GM21529 (cell line): ENCODE measurements around the gene F2RL3.

ENCODE experiments used
- ATAC-seq: cut with Tn5 transposase; IDR thresholded peaks from one replicate; pipeline ENCODE4 v1.9.1; 2021; ENCODE audit not compliant: unreplicated experiment

The F2RL3 gene

DNA sequence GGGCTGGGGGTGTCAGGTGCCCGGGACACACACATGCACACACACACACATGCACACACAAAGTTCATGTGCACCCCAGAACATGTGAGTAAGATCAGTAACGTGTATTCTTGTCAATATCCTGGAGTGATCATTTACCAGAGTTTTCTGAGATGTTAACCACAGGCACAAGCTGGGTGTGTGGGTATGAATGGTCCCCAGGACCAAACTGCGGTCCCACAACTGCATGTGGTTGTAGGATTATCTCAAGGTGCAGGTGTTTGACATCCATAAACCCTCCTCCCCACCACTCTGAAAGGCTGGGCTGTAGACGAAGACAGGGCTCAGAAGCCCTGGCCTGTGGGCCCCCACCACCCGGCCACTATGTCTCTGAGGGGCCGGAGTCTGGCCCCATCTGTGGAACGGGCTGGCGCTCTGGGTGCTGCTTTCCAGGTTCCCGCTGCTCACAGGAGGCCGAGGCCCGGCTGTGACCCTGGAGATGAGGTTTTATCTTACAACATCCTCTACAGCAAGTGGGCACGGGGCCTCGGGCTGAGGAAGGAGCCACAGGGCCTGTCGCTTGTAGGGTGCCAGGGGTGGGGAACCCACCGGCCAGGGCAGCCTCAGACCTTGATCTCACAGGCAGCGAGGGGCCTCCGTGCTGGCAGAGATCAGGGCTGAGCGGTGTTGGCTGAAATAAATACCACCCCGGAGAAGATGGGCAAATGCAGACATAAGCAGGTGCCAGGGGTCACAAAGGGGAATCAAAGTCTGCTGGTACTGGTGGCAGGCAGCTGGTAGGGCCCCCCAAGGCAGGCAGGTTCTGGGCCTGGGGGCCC is 4.3 kb downstream of the F2RL3 start:
- ATAC-seq: no peak

DNA sequence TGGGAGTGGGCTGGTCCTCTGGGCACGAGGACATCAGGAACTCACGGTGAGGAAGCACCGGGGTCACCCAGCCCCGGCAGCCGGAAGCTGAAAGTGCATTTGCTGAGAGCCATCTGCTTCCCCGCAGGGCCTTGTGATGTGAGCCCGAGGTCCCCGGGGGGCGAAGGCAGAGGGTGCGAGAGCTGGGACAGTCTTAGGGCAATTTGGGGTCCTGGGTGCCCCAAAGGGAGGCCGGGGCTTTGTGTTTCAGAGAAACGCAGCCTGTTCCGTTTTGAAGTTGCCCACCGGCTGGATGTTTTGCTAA is 4.8 kb downstream of the F2RL3 start:
- ATAC-seq: no peak

DNA sequence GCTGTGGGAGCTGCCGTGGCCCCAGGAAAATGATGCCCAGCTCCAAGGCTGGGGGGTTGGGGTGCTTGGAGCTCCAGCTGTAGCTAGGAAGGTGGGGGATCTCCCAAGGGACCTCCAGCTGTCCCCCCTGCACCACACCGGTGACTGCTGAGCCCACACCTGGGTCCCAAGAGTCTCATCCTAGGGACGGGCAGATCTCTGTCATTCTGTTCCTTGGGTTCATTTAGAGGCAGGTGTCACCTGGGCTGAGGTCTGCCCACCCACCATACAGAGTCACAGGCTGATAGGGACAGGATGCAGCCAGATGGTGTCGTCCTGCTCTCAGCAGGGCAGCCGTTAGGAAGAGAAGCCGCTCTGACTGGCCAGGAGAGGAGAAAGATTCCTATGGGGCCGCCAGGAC is 5.3 kb downstream of the F2RL3 start:
- no peak for ATAC-seq

DNA sequence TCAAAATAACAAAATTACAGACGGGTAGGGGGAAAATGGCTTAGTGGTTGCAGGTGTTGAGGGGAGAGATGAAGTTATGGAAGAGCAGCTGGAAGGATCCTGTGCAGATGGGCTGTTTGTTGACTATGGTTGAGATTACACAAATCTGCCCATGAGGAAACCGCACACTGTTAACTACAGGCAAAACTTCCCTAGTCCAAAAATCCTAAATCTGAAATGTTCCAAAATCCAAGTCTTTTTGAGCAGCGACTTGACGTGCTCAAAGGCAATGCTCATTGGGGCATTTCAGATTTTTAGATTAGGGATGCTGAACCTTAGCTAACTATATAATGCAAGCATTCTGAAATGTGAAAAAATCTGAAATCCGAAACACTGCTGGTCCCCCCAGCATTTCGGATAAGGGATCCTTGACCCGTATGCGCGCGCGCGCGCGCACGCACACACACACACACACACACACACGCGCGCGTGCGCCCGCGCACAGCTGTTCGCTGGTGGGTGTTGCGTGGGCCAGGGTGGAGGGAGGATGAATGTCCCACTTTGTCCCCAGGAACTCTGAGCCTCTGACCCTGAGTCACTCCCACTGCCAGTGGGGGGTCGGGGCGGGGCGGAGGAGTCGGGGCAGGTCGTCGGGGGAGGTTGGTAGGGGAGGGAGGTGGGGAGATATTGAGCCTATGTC is 6.8 kb downstream of the F2RL3 start:
- no peak for ATAC-seq

DNA sequence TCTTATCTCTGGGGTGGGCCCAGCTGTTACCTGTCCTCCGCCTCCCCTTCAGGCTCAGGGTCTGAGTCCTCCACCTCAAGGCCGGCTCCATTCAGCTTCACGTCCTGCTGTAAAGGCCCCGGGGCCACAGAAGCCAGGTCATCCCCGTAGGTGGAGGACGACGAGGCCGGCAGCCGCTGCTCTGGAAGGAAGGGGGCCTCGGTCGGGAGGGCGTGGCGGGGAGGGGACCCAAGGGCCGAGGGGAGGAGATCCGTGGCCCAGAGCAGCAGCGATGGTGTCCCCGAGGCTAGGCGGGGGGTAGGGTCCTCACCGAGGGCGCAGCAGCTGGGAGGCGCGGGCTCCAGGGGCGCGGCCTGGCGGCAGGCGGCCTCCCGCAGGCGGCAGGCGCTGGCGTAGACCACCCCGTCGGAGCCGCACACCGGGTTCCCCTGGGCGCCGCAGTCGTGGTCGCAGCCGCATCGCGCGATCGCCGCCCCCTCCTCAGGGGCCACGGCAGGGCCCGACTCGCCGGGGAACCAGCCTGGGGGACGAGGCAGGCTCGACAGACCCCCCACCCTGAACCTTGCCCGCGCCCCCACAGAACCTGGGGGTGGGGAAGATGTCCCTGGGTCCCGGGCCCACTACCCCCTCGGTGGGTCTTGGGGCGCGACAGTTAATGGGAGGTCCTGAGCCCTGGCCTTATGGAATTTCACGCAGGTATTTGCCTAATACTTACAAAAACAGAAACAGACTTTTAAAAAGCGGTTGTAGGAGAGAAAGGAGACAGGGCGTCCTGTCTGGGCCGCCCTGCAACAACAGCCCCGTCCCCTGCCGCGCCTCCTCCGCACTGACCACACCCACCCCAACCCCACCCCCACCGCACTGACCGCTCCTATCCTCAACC is 7.6 kb downstream of the F2RL3 start:
- ATAC-seq: peak; percentile 28

DNA sequence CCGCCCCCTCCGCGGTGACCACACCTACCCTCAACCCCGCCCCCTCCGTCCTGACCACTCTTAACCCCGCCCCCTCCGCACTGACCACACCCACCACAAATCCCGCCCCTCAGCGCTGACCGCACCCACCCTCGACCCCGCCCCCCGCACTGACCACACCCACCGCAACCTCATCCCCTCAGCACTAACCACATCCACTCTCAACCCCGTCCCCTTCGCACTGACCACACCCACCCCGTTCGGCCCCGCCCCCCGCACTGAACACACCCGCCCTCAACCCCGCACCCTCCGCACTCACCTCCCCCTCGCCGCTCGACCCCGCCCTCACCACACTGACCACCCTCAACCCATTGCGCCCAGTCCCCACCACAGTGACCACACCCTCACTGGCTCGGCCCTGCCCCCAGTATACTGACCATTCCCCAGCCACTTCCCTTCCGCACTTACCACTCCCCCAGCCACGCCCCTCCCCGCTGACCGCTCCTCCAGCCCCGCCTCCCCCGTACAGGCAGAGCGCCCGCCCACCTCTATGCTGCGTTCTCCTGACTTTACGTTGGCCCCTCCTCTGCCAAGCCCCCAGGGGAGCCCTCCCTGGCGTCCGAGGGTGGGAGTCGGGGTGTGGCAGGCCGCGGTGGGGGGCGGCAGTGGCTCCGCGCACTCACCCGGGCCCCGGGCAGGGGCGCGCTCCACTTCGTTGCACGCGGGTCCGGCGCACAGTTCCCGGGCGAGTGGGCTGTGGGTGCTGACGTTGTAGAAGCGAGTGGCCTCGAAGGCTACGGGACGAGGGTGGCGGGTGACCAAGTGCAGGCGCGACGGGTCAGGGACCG is 8.4 kb downstream of the F2RL3 start:
- peak; percentile 38 for ATAC-seq

DNA sequence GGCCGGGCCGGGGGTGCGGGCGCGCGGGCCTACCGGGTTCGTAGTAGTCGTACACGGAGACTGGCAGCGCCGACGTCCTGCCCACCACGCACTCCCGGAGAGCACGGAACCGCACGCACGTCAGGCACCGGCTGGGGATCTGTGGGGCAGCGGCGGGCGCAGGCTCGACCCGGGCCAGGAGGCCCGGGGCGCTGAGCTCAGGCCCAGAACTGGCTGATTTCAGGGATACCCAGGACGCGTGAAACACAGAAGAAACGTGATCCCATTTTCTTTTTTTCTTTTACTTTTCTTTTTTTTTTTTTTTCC is 9.0 kb downstream of the F2RL3 start:
- ATAC-seq: no peak

DNA sequence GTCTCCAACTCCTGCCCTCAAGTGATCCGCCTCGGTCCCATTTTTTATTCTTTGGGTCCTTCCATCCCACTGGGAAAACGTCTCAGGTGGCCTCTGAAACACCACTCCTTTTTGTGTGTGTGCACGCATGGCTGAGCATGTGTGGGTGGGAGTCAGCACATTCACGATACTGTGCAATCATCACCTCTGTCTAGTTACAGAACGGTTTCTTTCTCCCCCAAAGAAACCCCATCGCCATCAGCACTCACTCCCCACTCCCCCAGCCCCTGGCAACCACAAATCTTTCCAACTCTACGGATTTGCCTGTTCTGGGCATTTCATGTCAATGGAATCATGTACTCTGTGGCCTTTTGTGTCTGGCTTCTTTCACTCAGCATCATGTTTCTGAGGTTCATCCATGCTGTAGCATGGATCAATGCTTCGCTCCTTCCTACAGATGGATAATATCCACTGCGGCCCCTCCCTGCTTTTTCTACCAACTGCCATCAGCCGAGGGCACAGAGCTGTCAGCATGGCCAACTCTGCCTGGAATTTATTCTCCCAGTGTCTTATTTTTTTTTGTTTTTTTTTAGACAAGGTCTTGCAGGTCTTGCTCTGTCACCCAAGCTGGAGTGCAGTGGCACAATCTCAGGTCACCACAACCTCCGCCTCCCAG is 9.7 kb downstream of the F2RL3 start:
- no peak for ATAC-seq

DNA sequence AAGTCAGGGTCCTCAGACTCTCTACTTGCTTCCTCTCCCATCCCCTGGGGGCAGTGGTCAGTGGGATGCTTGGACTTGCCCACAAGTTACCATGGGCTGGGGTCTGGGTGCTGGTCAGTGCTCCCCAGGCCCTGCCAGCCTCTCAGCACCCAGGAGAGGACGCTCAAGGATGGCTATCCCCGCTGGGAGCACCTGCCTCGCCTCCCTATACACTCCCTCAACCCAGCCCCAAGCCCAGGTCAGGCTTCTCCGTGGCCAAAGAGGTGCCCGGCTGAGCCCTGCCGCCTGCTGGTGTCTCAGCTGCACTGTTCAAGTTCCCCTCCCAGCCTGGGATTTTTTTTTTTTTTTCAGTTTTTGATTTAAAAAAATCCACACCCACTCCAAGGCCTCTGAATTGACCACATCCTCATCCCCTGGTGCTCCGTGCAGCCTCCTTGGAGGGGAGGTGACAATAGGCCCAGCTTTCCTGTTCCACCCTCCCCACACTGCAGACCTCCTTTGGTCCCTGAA is 10.8 kb downstream of the F2RL3 start:
- no peak for ATAC-seq

DNA sequence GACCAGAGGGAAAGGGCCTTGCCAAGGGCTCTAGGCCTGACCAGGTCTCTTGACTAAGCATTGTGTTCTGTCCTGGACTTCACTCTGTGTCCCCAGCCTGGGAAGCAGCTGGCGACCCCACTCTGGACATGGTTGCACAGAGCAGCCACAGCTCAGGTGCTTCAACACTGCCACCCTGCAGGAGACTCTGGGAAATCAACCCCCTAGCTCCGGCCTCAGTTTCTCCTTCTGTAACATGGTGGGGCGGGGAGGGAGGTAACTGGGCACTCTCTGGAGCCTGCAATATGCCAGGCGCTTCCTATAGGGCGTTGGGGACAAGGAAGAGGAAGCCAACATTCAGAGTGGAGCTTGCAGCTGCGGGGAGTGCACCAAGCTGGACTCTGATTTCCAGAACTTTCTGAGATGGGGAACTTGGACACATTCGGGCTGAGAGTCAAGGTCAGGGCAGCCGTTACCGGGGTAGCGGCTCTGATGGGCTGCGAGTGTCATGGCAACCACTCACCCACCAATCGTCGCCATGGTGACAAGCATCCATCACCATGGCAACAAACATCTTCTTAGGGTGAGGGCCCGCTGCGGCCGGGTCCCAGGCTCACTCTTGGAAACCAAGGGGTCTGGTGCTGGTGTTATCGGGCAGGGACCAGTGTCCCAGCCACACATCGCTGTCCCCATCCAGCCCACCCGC is 12.8 kb downstream of the F2RL3 start:
- ATAC-seq: no peak

DNA sequence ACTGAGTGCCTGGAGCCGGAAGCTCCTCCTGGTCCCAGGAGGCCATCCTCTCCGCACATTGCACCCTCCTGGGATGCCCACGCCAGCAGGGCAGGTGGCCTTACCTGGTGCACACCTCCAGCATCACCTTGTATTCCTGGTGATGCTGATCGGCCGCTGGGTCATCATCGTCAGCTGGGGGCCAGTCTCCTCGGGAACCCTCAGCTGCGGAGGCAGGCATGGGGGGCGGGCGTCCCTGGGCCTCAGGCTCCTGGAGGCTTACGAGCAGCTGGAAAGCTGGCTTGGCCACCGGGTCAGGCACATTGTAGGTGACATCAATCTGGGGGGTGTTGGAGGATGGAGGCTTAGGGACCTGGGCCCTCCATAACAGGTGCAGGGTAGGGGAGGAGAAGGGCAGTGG is 13.7 kb downstream of the F2RL3 start:
- no peak for ATAC-seq

DNA sequence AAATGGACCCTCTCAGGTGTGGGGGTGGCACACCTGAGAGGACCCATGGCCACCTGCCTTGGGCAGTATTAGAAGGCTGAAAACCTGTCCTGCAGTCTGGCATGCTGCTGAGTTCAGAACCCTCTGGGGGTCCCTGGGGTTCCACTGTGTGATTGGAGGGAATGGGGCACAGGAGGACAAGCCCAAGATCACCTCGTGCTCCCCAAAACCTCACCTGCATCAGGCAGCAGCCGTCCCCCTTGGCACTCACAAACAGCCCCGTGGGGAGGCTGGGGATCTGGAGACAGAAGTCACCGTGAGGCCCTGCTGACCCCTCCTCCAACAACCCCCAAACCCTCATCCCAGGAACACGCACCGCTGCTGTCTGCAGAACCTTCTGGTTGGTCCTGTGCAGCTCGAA is 14.5 kb downstream of the F2RL3 start:
- ATAC-seq: no peak

DNA sequence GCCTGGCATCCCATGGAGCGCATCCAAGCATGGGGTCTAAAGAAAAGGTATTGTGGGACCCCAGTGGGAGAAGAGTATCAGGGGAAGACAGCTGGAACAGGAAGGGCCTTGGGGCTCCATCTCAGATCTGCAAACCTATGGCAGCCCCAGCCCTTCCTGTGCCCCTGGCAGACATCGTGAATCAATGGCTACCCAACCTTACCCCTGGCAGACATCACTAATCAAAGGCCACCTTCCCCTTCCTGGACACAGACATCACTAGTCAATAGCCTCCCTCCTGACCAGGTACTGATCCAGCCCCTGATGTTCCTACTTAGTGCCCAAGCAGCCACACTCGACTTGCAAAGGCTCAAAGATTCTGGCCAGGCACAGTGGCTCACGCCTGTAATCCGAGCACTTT is 15.8 kb downstream of the F2RL3 start:
- no peak for ATAC-seq

DNA sequence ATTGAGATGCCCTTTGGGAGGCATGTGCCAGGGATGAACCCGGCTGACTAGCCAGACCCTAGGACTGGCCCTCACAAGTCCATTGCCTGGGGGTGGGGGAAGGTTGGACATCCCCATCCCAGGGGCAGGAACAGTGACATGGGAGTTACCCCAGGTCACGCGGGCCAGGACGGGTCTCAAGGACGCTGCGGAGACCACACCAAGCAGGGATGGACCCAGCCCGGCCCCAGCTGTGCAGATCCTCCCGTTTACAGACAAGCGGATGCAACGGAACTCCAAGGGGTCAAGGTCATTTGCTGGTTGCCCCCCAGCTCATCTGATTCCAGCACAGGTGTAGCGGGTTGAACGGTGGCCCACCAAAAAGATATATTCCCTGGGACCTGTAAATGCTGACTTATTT is 20.0 kb downstream of the F2RL3 start:
- ATAC-seq: no peak

DNA sequence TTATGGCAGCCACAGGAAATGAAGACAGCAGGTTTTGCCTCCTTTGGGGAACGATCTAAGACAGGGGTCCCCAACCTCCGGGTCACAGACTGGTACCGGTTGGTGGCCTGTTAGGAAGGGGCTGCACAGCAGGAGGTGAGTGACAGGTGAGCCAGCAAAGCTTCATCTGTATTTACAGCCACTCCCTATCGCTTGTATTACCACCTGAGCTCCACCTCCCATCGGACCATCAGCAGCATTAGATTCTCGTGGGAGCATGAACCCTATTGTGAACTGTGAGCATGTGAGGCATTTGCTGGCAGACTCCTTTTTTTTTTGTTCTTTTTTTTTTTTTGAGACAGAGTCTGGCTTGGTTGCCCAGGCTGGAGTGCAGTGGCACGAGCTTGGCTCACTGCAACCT is 22.2 kb downstream of the F2RL3 start:
- no peak for ATAC-seq

DNA sequence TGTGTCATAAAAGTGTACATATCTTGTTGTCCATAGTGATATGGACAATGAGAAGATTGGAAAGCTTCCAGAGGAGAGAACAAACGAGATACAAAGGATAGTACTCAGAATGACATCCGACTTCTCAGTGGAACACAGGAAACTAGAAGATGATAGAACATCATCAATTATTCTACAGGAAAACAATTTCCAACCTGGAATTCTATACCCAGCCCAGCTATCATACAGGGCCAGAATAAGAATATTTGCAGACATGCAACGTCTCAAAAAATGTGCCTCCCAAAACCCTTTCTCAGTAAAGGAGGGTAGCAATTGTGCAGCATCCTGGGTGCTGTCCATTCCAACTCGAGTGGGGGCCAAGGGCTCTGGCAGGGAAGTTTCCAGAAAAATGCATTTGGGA is 24.0 kb downstream of the F2RL3 start:
- ATAC-seq: no peak

DNA sequence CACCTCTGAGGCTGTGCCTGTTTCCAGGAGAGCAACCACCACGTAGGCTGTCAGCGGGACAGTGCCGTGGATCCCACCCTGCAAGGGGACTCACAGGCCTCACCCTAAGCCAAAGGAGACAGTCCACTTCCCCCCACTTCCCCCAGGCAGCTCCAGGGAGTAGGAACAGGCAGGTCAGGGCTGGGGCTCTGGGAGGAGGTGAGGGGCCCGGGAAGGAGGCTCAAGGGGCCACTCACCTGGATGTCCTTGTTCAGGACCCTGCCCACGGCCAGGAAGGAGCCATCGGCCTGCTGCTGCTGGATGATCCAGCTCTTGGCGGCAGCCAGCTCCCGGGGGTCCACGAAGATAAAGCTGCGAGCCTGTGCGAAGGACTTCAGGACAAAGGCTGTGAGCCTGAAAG is 25.6 kb downstream of the F2RL3 start:
- no peak for ATAC-seq

DNA sequence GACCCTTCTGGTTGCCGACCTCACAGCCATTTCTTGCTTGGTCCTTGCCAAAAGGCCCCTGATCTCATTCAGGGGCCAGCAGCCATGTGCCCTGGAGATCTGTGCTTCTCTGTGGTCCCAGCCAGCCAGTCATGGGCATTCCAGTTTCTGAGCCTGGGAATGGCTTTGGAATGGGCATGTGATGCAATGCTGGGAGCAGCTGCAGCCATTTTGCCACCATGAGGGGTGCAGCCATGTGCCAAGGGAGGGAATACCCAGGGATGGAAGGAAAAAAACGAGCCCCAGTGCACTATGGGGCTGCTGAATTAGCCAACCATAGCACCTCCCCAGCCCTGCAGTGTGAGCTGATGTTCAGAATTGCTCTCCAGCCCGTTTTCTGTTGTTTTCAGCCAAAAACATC is 26.3 kb downstream of the F2RL3 start:
- no peak for ATAC-seq

DNA sequence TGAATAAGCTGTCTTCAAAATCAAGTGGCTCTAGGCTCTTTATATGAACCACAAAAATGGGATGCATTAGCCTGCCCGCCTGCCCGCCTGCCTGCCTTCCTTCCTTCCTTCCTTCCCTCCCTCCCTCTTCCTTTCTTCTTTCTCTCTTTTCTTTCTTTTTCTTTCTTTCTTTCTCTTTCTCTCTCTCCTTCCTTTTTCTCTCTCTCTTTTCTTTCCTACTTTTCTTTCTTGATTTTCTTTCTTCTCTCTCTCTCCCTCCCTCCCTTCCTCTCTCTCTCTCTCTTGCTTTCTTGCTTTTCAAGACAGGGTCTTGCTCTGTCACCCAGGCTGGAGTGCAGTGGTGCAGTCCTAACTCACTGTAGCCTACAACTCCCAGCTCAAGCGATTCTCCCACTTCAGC is 26.9 kb downstream of the F2RL3 start:
- no peak for ATAC-seq

DNA sequence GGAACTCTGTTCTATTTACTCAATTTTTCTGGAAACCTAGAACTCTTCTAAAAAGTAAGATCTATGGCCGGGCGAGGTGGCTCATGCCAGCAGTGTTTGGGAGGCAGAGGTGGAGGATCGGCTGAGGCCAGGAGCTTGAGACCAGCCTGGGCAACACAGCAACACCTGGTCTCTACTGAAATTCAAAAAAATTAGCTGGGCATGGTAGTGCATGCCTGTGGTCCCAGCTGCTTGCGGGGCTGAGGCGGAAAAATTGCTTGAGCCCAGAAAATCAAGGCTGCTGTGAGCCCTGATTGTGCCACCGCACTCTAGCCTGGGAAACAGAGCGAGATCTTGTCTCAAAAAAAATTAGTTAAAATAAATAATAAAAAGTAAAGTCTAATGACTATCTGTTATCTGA is 28.6 kb downstream of the F2RL3 start:
- no peak for ATAC-seq
